SK-N-MC (cell line): ENCODE data around the gene RAB12.

ENCODE experiments used
- EZH2 ChIP-seq: fragments of 200-600 bp; sonication (generic); IDR thresholded peaks from one replicate; pipeline ENCODE4 v1.6.1; 2017; ENCODE audit warnings: antibody characterized with exemption
- FOXP2 ChIP-seq: optimal IDR thresholded peaks from 2 replicates; pipeline ENCODE3; 2011; ENCODE audit warnings: mild to moderate bottlenecking, moderate library complexity; ENCODE audit not compliant: insufficient read depth; ENCODE audit errors: extremely low read length, control extremely low read depth
- POLR2AphosphoS5 ChIP-seq: IDR thresholded peaks from 2 replicates; pipeline ENCODE4 v1.6.1; 2012; ENCODE audit warnings: mild to moderate bottlenecking, low read depth, low read length, borderline replicate concordance

- no peak for TF ChIP-seq POLR2AphosphoS5
- no peak for TF ChIP-seq EZH2
- no peak for TF ChIP-seq FOXP2
Observed at GRCh38 chr18:8685914-8686216, 76.6 kb downstream of the RAB12 start.
